Body of pancreas (tissue), 4 donors: ENCODE data around the gene HS3ST5.

Experiments used
- CTCF ChIP-seq, 7 experiments: fragments of 450-650 bp in 4 of 7; fragments of 200-600 bp in 3 of 7; sonication (generic) in 3 of 7; IDR thresholded peaks; one replicate each; pipeline ENCODE4 v1.5.1; 2016 to 2019; ENCODE audit warnings: antibody characterized with exemption in 7 of 7
- POLR2A ChIP-seq, 3 donors: fragments of 450-650 bp; IDR thresholded peaks; one replicate each; pipeline ENCODE4 v1.6.1; 2016; ENCODE audit warnings: antibody characterized with exemption in 3 of 3, mild to moderate bottlenecking in 2 of 3

- TF ChIP-seq CTCF (IDR thresholded peaks at IDR 0.05): no peak
- no peak for TF ChIP-seq POLR2A (IDR thresholded peaks at IDR 0.05)
These were observed 300.4 kb downstream of the HS3ST5 start for GRCh38 chr6:114042267-114043016.
